Fibroblast of the aortic adventitia (primary cell): ENCODE data around the gene EOGT. TPM values are rescaled to one million over a fixed set of nuclear protein-coding genes. Genes with fewer than 3 reads are reported as not detected.

ENCODE experiments used
- DNase-seq: peaks from one replicate; pipeline ENCODE4 v3.0.0-alpha.2; 2010; ENCODE audit warnings: low read depth
- H3K4me3 ChIP-seq: 2 replicates; pipeline ENCODE4 v1.5.1; 2011; ENCODE audit warnings: low read depth, mild to moderate bottlenecking, control low read depth, low read length, moderate library complexity
- total RNA-seq: library from RNA; depleted of rRNA; stranded (reverse); fragments of >200 nt; gene quantifications from 2 replicates; pipeline ENCODE4 v1.2.3, GENCODE V29; 2012; ENCODE audit warnings: low replicate concordance
- TF ChIP-seq, protein P1 (sequence below): IDR thresholded peaks from 2 replicates; pipeline ENCODE4 v1.5.1; 2011; ENCODE audit warnings: mild to moderate bottlenecking, low read length, control low read depth, inconsistent platforms; ENCODE audit not compliant: insufficient read depth

The EOGT gene
- total RNA-seq, 1 donor, result 41.6 TPM

DNA sequence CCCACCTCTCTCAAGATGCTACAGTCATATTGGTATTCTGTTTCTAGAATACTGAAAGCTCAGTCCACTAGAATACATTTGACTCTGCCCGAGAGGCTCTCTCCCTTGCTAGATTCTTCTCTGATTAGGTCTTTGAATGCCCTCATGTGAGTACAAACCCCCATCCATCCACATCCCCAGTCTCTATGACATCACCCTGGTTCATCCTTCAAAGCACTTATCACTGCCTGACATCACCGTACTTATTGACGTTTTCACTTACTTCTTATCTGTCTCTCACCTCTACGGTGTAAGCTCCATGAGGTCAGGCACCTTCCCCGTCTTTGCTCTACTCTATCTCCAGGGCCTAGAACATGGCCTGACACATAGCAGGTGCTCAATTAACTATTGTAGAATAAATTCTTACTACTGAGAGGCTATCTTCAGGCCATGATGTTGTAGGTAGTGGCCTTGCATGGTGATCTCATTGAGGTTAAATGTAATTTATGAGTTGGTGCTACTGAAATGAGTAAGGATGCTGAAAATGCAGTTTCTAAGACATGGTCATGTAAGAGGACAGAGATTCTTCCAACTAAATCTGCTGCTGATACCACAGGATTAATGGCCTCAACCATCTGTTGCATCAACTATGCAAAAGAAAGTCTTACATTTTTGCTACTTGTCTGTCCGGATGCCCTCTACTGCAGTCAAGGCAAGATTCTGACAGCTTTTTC is 26.8 kb downstream of the EOGT start:
- H3K4me3 ChIP-seq, result no peak overlapping the region
- TF ChIP-seq, protein P1, sequence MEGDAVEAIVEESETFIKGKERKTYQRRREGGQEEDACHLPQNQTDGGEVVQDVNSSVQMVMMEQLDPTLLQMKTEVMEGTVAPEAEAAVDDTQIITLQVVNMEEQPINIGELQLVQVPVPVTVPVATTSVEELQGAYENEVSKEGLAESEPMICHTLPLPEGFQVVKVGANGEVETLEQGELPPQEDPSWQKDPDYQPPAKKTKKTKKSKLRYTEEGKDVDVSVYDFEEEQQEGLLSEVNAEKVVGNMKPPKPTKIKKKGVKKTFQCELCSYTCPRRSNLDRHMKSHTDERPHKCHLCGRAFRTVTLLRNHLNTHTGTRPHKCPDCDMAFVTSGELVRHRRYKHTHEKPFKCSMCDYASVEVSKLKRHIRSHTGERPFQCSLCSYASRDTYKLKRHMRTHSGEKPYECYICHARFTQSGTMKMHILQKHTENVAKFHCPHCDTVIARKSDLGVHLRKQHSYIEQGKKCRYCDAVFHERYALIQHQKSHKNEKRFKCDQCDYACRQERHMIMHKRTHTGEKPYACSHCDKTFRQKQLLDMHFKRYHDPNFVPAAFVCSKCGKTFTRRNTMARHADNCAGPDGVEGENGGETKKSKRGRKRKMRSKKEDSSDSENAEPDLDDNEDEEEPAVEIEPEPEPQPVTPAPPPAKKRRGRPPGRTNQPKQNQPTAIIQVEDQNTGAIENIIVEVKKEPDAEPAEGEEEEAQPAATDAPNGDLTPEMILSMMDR, result no peak
- DNase-seq, result no peak

DNA sequence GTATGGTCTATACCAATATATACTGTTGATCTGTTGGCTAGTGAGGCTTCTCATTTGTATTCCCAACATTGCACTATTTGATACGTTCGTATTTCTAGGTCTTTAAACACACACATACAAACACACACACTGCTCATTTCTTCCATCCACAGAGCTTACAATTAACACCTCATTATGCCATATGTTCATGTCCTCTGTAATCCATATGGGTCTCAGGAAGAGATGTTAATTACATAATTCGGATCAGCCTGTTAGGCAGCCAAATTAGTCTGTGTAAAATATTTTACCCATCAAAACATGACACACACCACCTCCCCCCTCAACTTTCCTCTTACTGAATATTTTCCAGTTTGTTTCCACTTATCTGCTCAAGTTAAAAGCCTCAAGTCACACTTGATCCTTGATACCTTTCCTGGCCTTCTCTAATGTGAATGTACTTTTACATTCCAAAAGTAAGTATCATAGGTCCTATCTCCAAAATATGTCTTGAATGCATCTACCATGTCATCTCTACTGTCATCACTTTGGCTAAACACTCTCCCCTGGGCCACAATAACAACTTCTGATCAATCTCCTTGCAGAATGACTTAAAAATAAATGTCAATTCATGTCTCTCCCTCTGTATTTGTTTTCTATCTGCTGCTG is 28.2 kb downstream of the EOGT start:
- H3K4me3 ChIP-seq, result no peak overlapping the region
- TF ChIP-seq, protein P1, result no peak
- DNase-seq, result no peak

DNA sequence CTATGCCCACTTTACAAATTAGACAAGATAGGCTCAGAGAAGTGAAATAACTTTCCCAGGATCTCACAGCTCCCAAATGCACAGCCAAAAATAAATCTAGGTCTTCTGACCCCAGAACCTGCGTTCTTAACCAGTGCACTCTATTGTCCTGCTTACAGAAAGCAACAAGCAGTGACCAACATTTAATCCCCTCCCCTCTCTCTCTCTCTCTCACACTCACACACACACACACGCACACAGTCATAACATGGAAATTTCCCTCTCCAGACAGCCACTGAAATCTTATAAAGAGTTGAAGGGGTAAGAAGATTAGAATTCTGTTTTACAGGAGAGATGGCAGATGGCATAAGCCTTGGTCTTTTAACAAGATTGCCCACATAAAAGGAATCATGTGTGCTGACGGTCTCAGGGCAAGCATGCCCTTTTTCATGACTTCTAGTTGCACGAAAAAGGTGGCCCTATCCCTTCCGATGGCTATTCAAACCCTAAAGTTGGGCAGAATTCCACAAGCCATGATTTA is 29.4 kb downstream of the EOGT start:
- no peak for DNase-seq
- no peak overlapping the region for H3K4me3 ChIP-seq
- TF ChIP-seq, protein P1, result no peak

DNA sequence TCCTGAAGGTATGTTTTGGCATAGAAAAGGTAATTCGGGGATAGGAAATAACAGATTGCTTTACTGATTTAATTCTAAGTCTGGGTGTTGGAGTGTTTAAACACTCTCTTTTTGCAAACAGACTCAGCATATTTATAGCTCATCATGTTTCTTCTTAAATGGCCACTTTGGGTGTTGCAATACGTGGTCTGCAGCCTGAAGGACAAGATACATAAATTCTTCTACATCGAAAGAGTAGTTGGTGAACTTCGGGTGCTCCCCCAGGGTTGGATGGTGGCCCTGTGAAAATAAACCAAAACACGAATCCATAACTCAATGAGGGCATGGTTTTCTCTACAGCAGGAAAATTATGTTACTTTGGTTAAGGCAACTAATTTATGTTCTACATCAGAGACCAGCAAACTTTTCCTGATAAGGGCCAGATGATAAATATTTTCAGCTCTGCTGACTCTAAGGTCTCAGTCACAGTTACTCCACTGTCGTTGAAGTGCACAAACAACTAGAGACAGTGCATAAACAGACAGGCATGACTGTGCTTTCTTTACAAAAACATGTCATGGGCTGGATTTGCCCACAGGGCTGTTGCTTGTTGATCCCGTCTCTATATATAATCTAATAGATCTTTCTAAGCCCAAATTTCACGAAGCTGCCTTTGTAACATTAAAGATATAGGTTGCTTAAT is 35.9 kb downstream of the EOGT start:
- no peak for DNase-seq

DNA sequence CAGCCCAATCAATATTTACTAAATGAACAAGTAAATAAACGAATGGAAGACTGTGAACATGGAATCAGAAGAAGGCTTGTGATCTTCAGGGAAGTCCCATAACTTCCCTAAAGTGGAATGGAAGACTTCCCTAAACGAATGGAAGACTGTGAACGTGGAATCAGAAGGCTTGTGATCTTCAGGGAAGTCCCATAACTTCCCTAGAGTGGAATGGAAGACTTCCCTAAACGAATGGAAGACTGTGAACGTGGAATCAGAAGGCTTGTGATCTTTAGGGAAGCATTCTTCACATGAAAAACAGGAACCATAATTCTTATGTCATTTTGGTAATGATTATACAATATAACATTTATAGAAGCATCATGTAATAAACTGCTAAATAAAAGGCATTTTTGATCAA is 38.8 kb downstream of the EOGT start:
- H3K4me3 ChIP-seq, result no peak overlapping the region
- TF ChIP-seq, protein P1, result no peak
- DNase-seq, result no peak

More for the DNA sequence above, 35.9 kb downstream of the EOGT start:
- no peak overlapping the region for H3K4me3 ChIP-seq
- TF ChIP-seq, protein P1, result no peak

DNA sequence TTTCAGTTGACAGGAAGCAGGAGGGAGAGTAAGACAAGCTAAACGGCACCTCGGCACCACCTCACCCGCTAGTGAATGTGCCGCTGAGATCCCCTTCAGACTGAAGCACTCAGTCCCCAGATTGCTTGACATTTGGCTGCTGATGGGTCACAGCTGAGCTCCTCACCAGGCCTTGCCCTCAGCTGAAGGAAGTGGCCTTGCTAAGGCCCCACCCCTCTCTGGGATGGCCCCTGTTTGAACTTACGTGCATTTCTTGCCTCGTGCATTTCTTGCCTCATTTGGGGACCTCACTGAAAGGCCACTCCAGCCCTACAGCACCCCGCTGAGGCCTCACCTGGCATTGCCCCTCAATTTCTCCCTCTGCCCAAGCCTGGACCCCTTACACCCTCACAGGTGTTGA is 39.8 kb downstream of the EOGT start:
- no peak for DNase-seq
- TF ChIP-seq, protein P1, result no peak
- H3K4me3 ChIP-seq, result no peak overlapping the region
